GM23248 (cell line): Measurements from ENCODE around the gene NIT1. TPM values are rescaled to one million over a fixed set of nuclear protein-coding genes. Genes with fewer than 3 reads are reported as not detected.

Experiments used
- DNase-seq: peaks from one replicate; pipeline ENCODE4 v3.0.0-alpha.2; 2015
- H2AFZ ChIP-seq: fragments of 200-600 bp; sonication (generic); 2 replicates; pipeline ENCODE4 v1.6.1; 2016; ENCODE audit warnings: antibody characterized with exemption
- H3F3A ChIP-seq: fragments of 200-600 bp; sonication (generic); 2 replicates; pipeline ENCODE4 v1.6.1; 2016; ENCODE audit warnings: mild to moderate bottlenecking, antibody characterized with exemption, mixed run types; ENCODE audit not compliant: insufficient read depth
- H3K27ac ChIP-seq: fragments of 200-600 bp; sonication (generic); 2 replicates; pipeline ENCODE4 v1.5.1; 2016; ENCODE audit warnings: mild to moderate bottlenecking
- H3K27me3 ChIP-seq: fragments of 200-600 bp; sonication (generic); replicated peaks from 2 replicates; pipeline ENCODE4 v1.6.1; 2016; ENCODE audit warnings: mild to moderate bottlenecking; ENCODE audit not compliant: insufficient read depth
- H3K36me3 ChIP-seq: fragments of 200-600 bp; sonication (generic); 2 replicates; pipeline ENCODE4 v1.6.1; 2016; ENCODE audit warnings: low read depth, mild to moderate bottlenecking
- H3K4me1 ChIP-seq: fragments of 200-600 bp; sonication (generic); 2 replicates; pipeline ENCODE4 v1.6.1; 2016; ENCODE audit warnings: mild to moderate bottlenecking; ENCODE audit not compliant: insufficient read depth
- H3K4me2 ChIP-seq: fragments of 200-600 bp; sonication (generic); one replicate; pipeline ENCODE4 v1.6.1; 2016; ENCODE audit warnings: mild to moderate bottlenecking; ENCODE audit not compliant: unreplicated experiment
- H3K4me3 ChIP-seq: fragments of 200-600 bp; sonication (generic); 2 replicates; pipeline ENCODE4 v1.5.1; 2016; ENCODE audit warnings: mild to moderate bottlenecking
- H3K79me2 ChIP-seq: fragments of 200-600 bp; sonication (generic); 2 replicates; pipeline ENCODE4 v1.6.1; 2016; ENCODE audit warnings: mild to moderate bottlenecking; ENCODE audit not compliant: insufficient read depth
- H3K9ac ChIP-seq: fragments of 200-600 bp; sonication (generic); 2 replicates; pipeline ENCODE4 v1.6.1; 2016; ENCODE audit warnings: mild to moderate bottlenecking
- H3K9me2 ChIP-seq: fragments of 200-600 bp; sonication (generic); 2 replicates; pipeline ENCODE4 v1.6.1; 2016; ENCODE audit warnings: mixed run types, mild to moderate bottlenecking, moderate library complexity; ENCODE audit not compliant: insufficient read depth
- H3K9me3 ChIP-seq: fragments of 200-600 bp; sonication (generic); one replicate; pipeline ENCODE4 v1.6.1; 2017; ENCODE audit warnings: low read depth
- H4K20me1 ChIP-seq: fragments of 200-600 bp; sonication (generic); 2 replicates; pipeline ENCODE4 v1.6.0; 2016; ENCODE audit not compliant: insufficient read depth
- EZH2 ChIP-seq: fragments of 200-600 bp; sonication (generic); IDR thresholded peaks from 2 replicates; pipeline ENCODE4 v1.6.1; 2018; ENCODE audit warnings: antibody characterized with exemption, mild to moderate bottlenecking; ENCODE audit not compliant: insufficient read depth, poor library complexity, severe bottlenecking
- EZH2phosphoT487 ChIP-seq: fragments of 200-600 bp; sonication (generic); IDR thresholded peaks from 2 replicates; pipeline ENCODE4 v1.6.1; 2018; ENCODE audit warnings: antibody characterized with exemption, moderate library complexity, mild to moderate bottlenecking, low read depth; ENCODE audit not compliant: insufficient read depth
- WGBS, 2 experiments: methylation state at CpG; one replicate each; pipeline ENCODE4 v1.1.6; 2015 to 2017; ENCODE audit warnings: low lambda C conversion rate in 2 of 2, low coverage in 1 of 2; ENCODE audit errors: missing lambda C conversion rate in 2 of 2; 5-methylcytosine and 5-hydroxymethylcytosine counted together
- in situ Hi-C: fragments of 300-500 bp; cut with MboI; formaldehyde crosslinking; loops from 2 replicates; pipeline ENCODE4 v1.15.0; 2020
- polyA plus RNA-seq: library from polyadenylated mRNA; unstranded; fragments of >200 nt; fragmentation: Nextera tagmentation; extraction: Ambion mirVana; gene quantifications from 2 replicates; pipeline ENCODE4 v1.2.1, GENCODE V29; 2016
- total RNA-seq: library from RNA; depleted of rRNA; stranded (reverse); fragments of >200 nt; shearing (Covaris generic); gene quantifications from 2 replicates; pipeline ENCODE4 v1.2.3, GENCODE V29; 2014

NIT1 gene
- total and polyA plus RNA-seq, 2 experiments from 2014 or later = 24.3 to 30.9 TPM

- peaks cover 22% of the 10 kb centered on the region for H3F3A ChIP-seq
- peaks cover 3% of the 10 kb centered on the region for H3K4me1 ChIP-seq
- peak within 1 kb of the TSS; percentile 94 for H3K4me3 ChIP-seq
- H3K4me2 ChIP-seq = peak within 1 kb of the TSS; percentile 85
- no peaks in the 10 kb centered on the region; the same call in 1 of the 2 replicates for H3K36me3 ChIP-seq
- TF ChIP-seq EZH2phosphoT487 = no peak
- TF ChIP-seq EZH2 = no peak
- H4K20me1 ChIP-seq = no peaks in the 10 kb centered on the region
- in situ Hi-C loops = no loop called here
- H3K79me2 ChIP-seq = peaks cover 18% of the 10 kb centered on the region
- H3K27ac ChIP-seq = peak within 1 kb of the TSS; percentile 97
- peak; percentile 97 for DNase-seq
- peak within 1 kb of the TSS; percentile 98 for H3K9ac ChIP-seq
- 1 to 2% methylated on average over 33 of the region's 33 CpGs for WGBS, 2 experiments
- no peaks in the 10 kb centered on the region for H3K9me2 ChIP-seq
- H2AFZ ChIP-seq = peak within 1 kb of the TSS; percentile 95
- no peaks in the 10 kb centered on the region for H3K27me3 ChIP-seq
- no peaks in the 10 kb centered on the region for H3K9me3 ChIP-seq
Measured at GRCh38 chr1:161153682-161154337, 35.9 kb downstream of the NIT1 start, which contains the start of gene UFC1. Gene UFC1 (plus strand): TSS chr1:161153978. CDS start chr1:161153998, 20 bp downstream.

DNA sequence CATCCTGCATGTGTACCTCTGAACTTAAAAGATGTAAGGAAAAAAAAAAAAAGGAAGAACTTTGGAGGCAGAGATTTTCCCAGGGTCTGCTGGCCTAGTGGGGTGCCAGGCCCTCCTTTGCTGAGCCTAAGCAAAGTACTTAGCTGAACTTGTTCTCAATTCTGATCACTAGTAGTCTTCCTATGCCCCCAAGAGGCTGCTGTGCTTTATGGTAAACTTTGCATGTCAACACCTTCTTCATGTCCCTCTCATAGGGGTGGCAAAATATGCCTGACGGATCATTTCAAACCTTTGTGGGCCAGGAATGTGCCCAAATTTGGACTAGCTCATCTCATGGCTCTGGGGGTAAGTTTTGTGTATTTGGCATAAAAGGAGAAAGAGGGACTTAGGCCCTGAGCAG, 40.0 kb downstream of the NIT1 start:
- TF ChIP-seq EZH2 = no peak
- no peak for TF ChIP-seq EZH2phosphoT487
- Histone ChIP-seq H4K20me1 (no peaks in the 10 kb centered on the region), H2AFZ (no peak overlapping the region)

DNA sequence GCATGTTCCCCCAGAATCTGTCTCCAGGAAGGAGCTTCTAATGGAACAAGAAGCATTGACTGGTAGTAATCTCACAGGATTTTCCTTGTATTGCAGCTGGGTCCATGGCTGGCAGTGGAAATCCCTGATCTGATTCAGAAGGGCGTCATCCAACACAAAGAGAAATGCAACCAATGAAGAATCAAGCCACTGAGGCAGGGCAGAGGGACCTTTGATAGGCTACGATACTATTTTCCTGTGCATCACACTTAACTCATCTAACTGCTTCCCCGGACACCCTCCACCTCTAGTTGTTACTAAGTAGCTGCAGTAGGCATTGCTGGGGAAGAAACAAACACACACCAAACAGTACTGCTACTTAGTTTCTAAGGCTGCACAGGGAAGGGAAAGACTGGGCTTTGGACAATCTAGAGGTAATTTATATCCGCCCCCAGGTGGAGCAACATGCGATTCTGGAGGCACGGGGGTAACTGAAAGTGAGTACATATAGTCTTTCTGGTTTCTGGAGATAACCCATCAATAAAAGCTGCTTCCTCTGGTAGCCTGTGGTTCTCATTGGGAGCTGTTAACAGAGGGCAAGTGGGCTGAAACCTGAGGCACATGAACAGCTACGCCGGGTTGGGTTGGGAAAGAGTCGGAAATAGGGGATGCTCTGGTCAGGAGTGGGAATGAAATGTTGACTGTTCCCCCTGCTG, 40.6 kb downstream of the NIT1 start:
- Histone ChIP-seq H3K4me2 (peak overlapping the region; percentile 96), H3K27ac (peak overlapping the region; percentile 73), H3K27me3 (no peaks in the 10 kb centered on the region), H3K9me3 (no peaks in the 10 kb centered on the region), H3K4me1 (peaks cover 3% of the 10 kb centered on the region; the same call in 1 of the 2 replicates), H3K4me3 (peak overlapping the region; percentile 82), H4K20me1 (no peaks in the 10 kb centered on the region), H3K9me2 (no peaks in the 10 kb centered on the region), H3F3A (peaks cover 22% of the 10 kb centered on the region), H2AFZ (peak overlapping the region; percentile 88), H3K79me2 (peaks cover 33% of the 10 kb centered on the region), H3K36me3 (no peaks in the 10 kb centered on the region; the same call in 1 of the 2 replicates), H3K9ac (peak overlapping the region; percentile 93)
- in situ Hi-C loops = no loop called here
- WGBS, 2 experiments = 53 to 58% methylated on average over 9 of the region's 9 CpGs
- TF ChIP-seq EZH2 (no peak), EZH2phosphoT487 (no peak)
- DNase-seq = no peak

More for the DNA sequence above, 40.0 kb downstream of the NIT1 start:
- Histone ChIP-seq H3K9me2 (no peaks in the 10 kb centered on the region), H3K9me3 (no peaks in the 10 kb centered on the region), H3K36me3 (no peaks in the 10 kb centered on the region; the same call in 1 of the 2 replicates), H3K27me3 (no peaks in the 10 kb centered on the region), H3K4me1 (peaks cover 7% of the 10 kb centered on the region), H3K9ac (no peak overlapping the region), H3K4me2 (no peak overlapping the region), H3K79me2 (peaks cover 33% of the 10 kb centered on the region), H3K27ac (no peak overlapping the region), H3K4me3 (no peak overlapping the region), H3F3A (peaks cover 22% of the 10 kb centered on the region)
- in situ Hi-C loops = no loop called here
- DNase-seq = no peak
- 83 to 85% methylated on average over 1 of the region's 1 CpG for WGBS, 2 experiments

GRCh38 chr1:161159087-161159912, 41.4 kb downstream of the NIT1 start, which contains the start of gene USP21:
Gene USP21 (plus strand): TSS chr1:161159500. CDS start chr1:161160641, 1,141 bp downstream.
- in situ Hi-C loops = no loop called here
- no peaks in the 10 kb centered on the region; the same call in 1 of the 2 replicates for H3K36me3 ChIP-seq
- DNase-seq = peak; percentile 98
- H3K9me3 ChIP-seq = no peaks in the 10 kb centered on the region
- no peak for TF ChIP-seq EZH2phosphoT487
- no peak for TF ChIP-seq EZH2
- H4K20me1 ChIP-seq = no peaks in the 10 kb centered on the region
- peaks cover 3% of the 10 kb centered on the region; the same call in 1 of the 2 replicates for H3K4me1 ChIP-seq
- H3K4me3 ChIP-seq = peak within 1 kb of the TSS; percentile 82
- peaks cover 28% of the 10 kb centered on the region for H3F3A ChIP-seq
- H2AFZ ChIP-seq = peak within 1 kb of the TSS; percentile 88
- no peaks in the 10 kb centered on the region for H3K27me3 ChIP-seq
- peak within 1 kb of the TSS; percentile 96 for H3K4me2 ChIP-seq
- no peaks in the 10 kb centered on the region for H3K9me2 ChIP-seq
- H3K9ac ChIP-seq = peak within 1 kb of the TSS; percentile 93
- WGBS, 2 experiments = 1% methylated on average over 49 to 57 of the region's 60 CpGs
- peaks cover 31% of the 10 kb centered on the region for H3K79me2 ChIP-seq
- H3K27ac ChIP-seq = peak within 1 kb of the TSS; percentile 73
